Measurements from ENCODE around the gene LRRN2.

LRRN2 gene

DNA sequence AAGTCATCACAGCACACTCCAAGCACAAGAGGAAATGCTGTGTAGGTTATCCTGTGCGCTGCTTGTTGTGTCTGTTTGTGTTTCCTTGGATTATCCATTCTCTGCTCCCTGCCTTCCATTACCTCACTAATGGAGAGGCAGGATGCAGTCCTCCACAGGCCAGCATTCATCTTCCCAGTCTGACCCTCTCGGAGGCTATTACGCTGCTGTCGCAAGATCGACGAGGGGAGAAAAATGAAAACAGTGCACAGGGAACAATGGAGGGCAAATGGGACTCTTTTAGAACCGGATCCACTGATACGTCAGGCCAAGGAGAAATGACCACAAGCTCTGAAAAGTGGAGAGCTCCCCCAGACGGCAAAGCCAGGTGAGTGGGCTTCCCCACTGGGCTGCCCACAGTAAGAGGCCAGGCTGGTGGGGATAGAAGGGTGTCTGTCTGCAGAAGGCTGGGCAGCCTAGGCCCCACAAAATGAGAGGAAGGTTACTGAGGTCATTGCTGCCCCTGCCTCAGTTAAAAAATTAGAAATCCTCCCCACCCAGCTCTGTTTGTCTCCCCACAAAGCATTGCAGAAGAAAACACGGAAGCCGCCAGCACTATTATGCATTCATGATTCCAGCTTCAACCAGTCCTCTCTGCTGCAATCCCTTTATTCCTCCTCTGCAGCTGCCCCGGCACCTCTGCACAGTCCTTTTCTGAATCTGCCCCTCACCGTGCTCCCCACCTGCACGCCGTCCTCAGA, 21.7 kb downstream of the LRRN2 start:
- no peak for DNase-seq (ENCODE audit: low read depth in 2 of 2)

GRCh38 chr1:204662530-204662929, 23.0 kb downstream of the LRRN2 start:
- no peak for DNase-seq (ENCODE audit: low read depth in 2 of 2)

GRCh38 chr1:204660509-204660908, 25.0 kb downstream of the LRRN2 start:
- no peak for DNase-seq (ENCODE audit: low read depth in 2 of 2)

- DNase-seq (ENCODE audit: low read depth in 2 of 2), result no peak
These were observed 26.5 kb downstream of the LRRN2 start for GRCh38 chr1:204659056-204659455.

GRCh38 chr1:204658295-204658694, 27.2 kb downstream of the LRRN2 start:
- DNase-seq (ENCODE audit: low read depth in 2 of 2), result no peak

DNA sequence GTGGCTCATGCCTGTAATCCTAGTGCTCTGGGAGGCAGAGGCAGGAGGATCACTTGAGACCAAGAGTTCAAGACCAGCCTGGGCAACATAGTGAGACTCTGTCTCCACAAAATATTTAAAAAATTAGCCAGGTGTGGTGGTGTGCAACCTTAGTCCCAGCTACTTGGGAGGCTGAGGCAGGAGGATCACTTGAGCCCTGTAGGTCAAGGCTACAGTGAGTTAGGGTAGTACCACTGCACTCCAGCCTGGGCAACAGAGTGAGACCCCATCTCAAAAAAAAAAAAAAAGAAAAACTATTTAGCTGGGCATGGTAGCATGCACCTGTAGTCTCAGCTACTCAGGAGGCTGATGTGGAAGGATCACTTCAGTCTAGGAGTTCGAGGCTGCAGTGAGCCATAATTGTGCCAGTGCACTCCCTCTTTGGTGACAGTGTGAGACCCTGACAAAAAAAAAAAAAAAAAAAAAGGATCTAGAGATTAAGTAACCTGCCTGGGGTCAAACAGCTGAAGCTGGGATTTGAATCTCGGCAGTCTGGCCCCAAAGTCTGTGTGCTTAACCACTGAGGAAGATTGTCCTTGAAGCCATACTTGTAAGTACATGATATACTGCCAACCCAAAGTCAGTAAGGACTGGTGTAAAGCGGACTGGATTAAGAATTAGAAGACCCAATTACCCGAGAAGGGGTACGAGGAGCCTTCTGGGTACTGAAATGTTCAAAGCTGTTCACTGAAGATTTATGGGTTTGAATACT, 31.8 kb downstream of the LRRN2 start:
- DNase-seq (ENCODE audit: low read depth in 2 of 2), result no peak

- DNase-seq (ENCODE audit: low read depth in 2 of 2), result no peak
These were observed 33.0 kb downstream of the LRRN2 start for GRCh38 chr1:204652497-204652896.

- DNase-seq (ENCODE audit: low read depth in 2 of 2), result no peak
These were observed 33.6 kb downstream of the LRRN2 start for GRCh38 chr1:204651843-204652421.

- no peak for DNase-seq (ENCODE audit: low read depth in 2 of 2)
These were observed 34.5 kb downstream of the LRRN2 start for GRCh38 chr1:204650911-204651570.

DNA sequence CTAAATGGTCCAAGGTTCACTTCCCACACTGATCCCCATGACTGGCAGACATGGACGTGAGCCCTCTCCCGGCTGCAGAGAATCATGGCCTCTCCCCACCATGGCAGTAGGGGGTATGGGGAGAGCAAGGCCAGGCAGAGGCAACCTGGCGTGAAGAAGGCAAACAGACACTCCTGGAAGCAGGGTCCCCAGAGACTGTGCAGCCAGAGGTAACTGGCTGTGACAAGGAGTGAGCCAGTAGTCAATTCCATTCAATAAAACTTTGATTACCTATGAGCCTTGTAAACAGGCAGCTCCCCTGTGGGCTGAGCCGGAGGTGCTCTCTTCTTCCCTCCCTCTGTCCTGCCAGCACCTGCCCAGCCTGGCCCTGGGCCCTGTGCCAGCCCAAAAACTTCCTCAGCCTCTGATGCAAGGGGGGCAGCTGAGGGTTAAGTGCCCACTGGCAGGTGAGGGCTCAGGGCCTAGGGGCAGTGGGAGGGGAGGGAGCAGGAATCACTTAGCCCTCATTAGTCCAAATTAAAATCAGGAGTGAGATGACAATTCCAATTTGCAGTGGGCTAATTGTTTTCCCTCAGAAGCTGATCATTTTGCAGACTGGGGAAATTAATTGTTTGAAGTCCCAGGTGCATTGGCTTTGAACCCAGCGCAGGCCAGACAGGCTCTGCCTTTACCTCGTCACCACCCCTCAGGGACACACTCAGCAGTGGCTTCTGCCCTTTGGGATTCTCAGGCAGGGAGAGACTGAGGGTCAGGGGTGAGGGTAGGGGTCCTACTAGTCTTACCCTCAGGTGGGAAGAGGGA, 35.6 kb downstream of the LRRN2 start:
- DNase-seq (ENCODE audit: low read depth in 2 of 2), result no peak

- no peak for DNase-seq (ENCODE audit: low read depth in 2 of 2)
These were observed 37.0 kb downstream of the LRRN2 start for GRCh38 chr1:204648576-204648975.

- DNase-seq (ENCODE audit: low read depth in 2 of 2), result no peak
These were observed 37.8 kb downstream of the LRRN2 start for GRCh38 chr1:204647805-204648153.

DNA sequence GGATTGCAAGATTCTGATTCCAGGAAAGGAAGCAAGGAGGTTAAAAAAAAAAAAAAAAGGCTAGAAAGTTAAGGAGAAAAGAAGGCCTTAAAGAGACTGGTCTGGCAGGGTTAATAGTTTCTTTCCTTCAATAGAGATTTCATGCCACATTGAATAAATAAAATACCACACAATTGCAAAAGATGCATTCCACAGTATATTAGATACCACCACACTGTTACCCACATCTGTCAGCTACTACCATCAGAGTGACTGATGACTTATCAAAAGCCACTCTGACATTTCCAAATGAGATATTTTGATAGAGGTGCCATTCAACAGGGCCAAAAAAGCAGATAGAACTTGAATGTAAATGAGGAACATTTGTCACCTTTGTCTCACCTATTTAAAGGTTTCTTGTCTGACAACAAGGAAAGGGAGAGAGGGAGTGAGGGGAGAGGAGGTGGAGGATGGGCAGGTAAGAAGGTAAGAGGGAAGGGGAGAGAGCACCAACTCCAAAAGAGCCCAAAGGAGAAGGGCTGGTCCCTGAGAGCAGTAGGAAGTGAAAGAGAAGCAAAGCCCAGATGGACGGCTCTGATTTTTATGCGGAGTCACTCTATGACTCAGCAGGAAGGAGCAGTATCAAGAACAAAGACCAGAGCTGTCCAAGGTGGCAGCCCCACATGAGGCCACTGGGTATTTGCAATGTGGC, 38.3 kb downstream of the LRRN2 start:
- no peak for DNase-seq (ENCODE audit: low read depth in 2 of 2)

DNA sequence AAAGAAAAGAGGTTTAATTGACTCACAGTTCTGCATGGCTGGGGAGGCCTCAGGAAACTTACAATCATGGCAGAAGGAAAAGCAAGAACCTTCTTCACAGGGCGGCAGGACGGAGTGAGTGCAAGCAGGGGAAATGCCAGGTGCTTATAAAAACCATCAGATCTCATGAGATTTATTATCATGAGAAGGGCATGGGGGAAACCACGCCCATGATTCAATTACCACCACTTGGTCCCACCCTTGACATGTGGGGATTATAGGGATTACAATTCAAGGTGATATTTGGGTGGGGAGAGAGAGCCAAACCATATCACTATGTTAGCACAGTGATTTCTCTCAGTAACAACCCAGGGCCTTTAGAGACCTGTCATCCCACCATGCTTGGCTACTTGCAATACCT, 39.9 kb downstream of the LRRN2 start:
- DNase-seq (ENCODE audit: low read depth in 2 of 2), result no peak

- no peak for DNase-seq (ENCODE audit: low read depth in 2 of 2)
These were observed 40.3 kb downstream of the LRRN2 start for GRCh38 chr1:204645251-204645650.

- no peak for DNase-seq (ENCODE audit: low read depth in 2 of 2)
These were observed 42.0 kb downstream of the LRRN2 start for GRCh38 chr1:204643503-204643902.

DNA sequence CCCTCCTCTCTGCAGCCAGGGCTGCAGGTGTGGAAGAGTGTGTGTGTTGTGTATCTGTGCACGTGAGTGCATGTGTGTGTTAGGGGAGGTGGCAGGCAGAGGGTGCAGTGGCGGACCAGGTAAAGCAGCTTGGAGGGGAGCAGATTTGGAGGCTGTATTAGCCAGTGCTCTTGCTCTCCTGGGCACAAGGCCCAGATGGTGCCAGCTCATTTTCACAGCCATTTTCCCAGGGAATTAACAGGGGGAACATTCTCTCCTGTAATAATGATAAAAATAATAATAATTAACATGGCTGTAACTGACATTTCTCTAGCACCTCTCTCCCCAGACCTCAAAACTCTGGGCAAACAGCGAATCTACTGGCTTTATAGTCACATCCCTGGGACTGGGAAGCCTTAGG, 43.6 kb downstream of the LRRN2 start:
- no peak for DNase-seq (ENCODE audit: low read depth in 2 of 2)

DNA sequence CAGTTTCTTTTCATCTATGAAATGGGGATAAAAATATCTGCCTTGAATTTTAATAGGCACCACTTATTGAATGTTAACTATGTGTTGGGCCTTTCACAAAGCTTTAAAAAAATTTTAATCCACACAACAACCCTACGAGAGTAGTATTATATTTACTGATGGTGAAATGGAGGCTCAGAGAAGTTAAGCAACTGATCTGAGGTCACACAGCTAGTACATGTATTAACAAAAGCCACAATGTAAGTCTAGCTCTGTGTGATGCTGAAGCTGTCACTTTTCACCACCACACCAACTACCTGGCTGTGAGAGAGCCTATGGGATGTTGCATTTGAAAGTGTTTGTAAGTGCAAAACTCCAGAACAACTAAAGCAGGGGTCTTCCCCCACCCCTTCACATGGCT, 44.1 kb downstream of the LRRN2 start:
- DNase-seq (ENCODE audit: low read depth in 2 of 2), result no peak

GRCh38 chr1:204640578-204640977, 45.0 kb downstream of the LRRN2 start:
- no peak for DNase-seq (ENCODE audit: low read depth in 2 of 2)

DNA sequence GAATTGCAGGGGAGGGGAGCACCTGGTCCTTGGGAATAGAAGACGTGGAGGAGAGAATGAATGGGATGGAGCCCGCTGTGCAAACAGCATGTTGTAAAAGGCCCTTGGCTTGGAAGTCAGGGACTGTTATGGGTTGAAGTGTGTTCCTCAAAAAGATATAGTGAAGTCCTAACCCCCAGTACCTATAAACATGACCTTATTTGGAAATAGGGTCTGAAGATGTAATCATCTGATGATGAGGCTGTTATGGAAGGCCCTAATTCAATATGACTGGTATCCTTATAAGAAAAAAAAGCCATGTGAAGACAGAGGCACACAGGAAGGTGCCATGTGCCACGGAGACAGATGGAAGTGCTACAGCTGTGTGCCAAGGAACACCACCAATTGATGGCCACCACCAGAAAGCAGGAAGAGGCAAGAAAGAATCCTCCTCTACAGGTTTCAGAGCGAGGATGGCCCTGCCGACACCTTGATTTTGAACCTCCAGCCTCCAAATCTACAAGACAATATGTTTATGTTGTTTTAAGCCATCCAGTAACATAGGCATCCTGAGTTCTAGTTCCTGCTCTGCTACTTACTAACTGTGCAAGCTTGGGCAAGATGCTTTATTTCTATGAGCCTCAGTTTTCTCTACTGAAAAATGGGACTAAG, 51.2 kb downstream of the LRRN2 start:
- no peak for DNase-seq (ENCODE audit: low read depth in 2 of 2)

- DNase-seq (ENCODE audit: low read depth in 2 of 2), result no peak
These were observed 51.9 kb downstream of the LRRN2 start for GRCh38 chr1:204633665-204634064.

All from stimulated activated CD8-positive, alpha-beta memory T cell treated with anti-CD3 and anti-CD28 coated beads, Interleukin-7, amount 100 ng/mL, for 4 hours (primary cell).